Adipose tissue (tissue), 3 donors: Measurements from ENCODE around the gene DCUN1D2. TPM values are rescaled to one million over a fixed set of nuclear protein-coding genes. Genes with fewer than 3 reads are reported as not detected.

Experiments
- H3K27ac ChIP-seq: one replicate; pipeline ENCODE4 v1.5.1; 2013; ENCODE audit warnings: low read depth, low read length
- WGBS, 3 donors: extraction: QIAGEN DNeasy Blood & Tissue Kit; methylation state at CpG; one replicate each; pipeline ENCODE4 v1.1.7; 2013; 5-methylcytosine and 5-hydroxymethylcytosine counted together
- polyA plus RNA-seq, 3 donors: library from polyadenylated mRNA; stranded (reverse); fragments of 200-250 nt; gene quantifications; one replicate each; pipeline ENCODE4 v1.2.3, GENCODE V29; 2013
- donor health status: healthy with polysubstance abuse.
- donor health status: Bipolar disorder and iron deficiency.
- donor health status: healthy.

Gene DCUN1D2
- polyA plus RNA-seq, 3 donors, result 4.5 to 6.6 (median 6.6) TPM

- H3K27ac ChIP-seq, result no peak overlapping the region
- WGBS, 3 donors, result 72 to 79% (median 76%) methylated on average over 21 to 35 of the region's 38 CpGs
These were observed 69.5 kb downstream of the DCUN1D2 start for GRCh38 chr13:113420833-113421600.

GRCh38 chr13:113420232-113420631, 70.3 kb downstream of the DCUN1D2 start:
- 90 to 94% (median 92%) methylated on average over 15 of the region's 15 CpGs for WGBS, 3 donors
- H3K27ac ChIP-seq, result no peak overlapping the region

GRCh38 chr13:113419531-113420193, 70.8 kb downstream of the DCUN1D2 start:
- WGBS, 3 donors, result 92 to 95% (median 95%) methylated on average over 18 of the region's 18 CpGs
- no peak overlapping the region for H3K27ac ChIP-seq

- H3K27ac ChIP-seq, result no peak overlapping the region
- 94 to 100% (median 95%) methylated on average over 1 of the region's 1 CpG for WGBS, 3 donors
These were observed 71.8 kb downstream of the DCUN1D2 start for GRCh38 chr13:113418722-113419049.

- 55 to 72% (median 64%) methylated on average over 16 of the region's 16 CpGs for WGBS, 3 donors
- no peak overlapping the region for H3K27ac ChIP-seq
These were observed 72.4 kb downstream of the DCUN1D2 start for GRCh38 chr13:113417836-113418721.

- H3K27ac ChIP-seq, result no peak overlapping the region
- 63 to 79% (median 72%) methylated on average over 28 of the region's 28 CpGs for WGBS, 3 donors
These were observed 73.3 kb downstream of the DCUN1D2 start for GRCh38 chr13:113417008-113417751.

GRCh38 chr13:113415825-113416224, 74.7 kb downstream of the DCUN1D2 start:
- 79 to 80% (median 80%) methylated on average over 8 of the region's 8 CpGs for WGBS, 3 donors
- no peak overlapping the region for H3K27ac ChIP-seq

GRCh38 chr13:113415032-113415431, 75.5 kb downstream of the DCUN1D2 start:
- no peak overlapping the region for H3K27ac ChIP-seq
- 88 to 93% (median 90%) methylated on average over 15 of the region's 15 CpGs for WGBS, 3 donors

- no peak overlapping the region for H3K27ac ChIP-seq
- 81 to 86% (median 85%) methylated on average over 8 of the region's 8 CpGs for WGBS, 3 donors
These were observed 76.2 kb downstream of the DCUN1D2 start for GRCh38 chr13:113414335-113414734.

- WGBS, 3 donors, result 55 to 69% (median 62%) methylated on average over 9 of the region's 9 CpGs
- H3K27ac ChIP-seq, result no peak overlapping the region
These were observed 76.6 kb downstream of the DCUN1D2 start for GRCh38 chr13:113413898-113414282.

GRCh38 chr13:113413178-113413897, 77.2 kb downstream of the DCUN1D2 start:
- 90 to 93% (median 91%) methylated on average over 30 to 32 of the region's 32 CpGs for whole genome bisulfite sequencing, 3 donors
- no peak overlapping the region for H3K27ac ChIP-seq

GRCh38 chr13:113412440-113412839, 78.1 kb downstream of the DCUN1D2 start:
- 96 to 97% (median 97%) methylated on average over 19 to 27 of the region's 27 CpGs for WGBS, 3 donors
- H3K27ac ChIP-seq, result no peak overlapping the region

GRCh38 chr13:113411216-113412023, 79.1 kb downstream of the DCUN1D2 start:
- H3K27ac ChIP-seq, result no peak overlapping the region
- WGBS, 3 donors, result 71 to 84% (median 74%) methylated on average over 30 of the region's 30 CpGs

- 70 to 83% (median 82%) methylated on average over 30 to 34 of the region's 34 CpGs for WGBS, 3 donors
These were observed 79.9 kb downstream of the DCUN1D2 start for GRCh38 chr13:113410472-113411201.

GRCh38 chr13:113408562-113408961, 81.9 kb downstream of the DCUN1D2 start:
- no peak overlapping the region for H3K27ac ChIP-seq
- 69 to 82% (median 77%) methylated on average over 3 of the region's 3 CpGs for WGBS, 3 donors

More at GRCh38 chr13:113410472-113411201, 79.9 kb downstream of the DCUN1D2 start:
- no peak overlapping the region for H3K27ac ChIP-seq
